Central memory CD8-positive, alpha-beta T cell (primary cell): ENCODE results near the gene CBX5.

ENCODE experiments used
- ATAC-seq: fragments of 150-1000 bp; cut with Tn5 transposase; replicated peaks from 2 replicates; pipeline ENCODE4 v1.10.0; 2022; ENCODE audit warnings: mild to moderate bottlenecking, moderate FRiP score, moderate number of reproducible peaks; ENCODE audit not compliant: poor library complexity, severe bottlenecking; ENCODE audit errors: extremely low read depth
- DNase-seq, 2 donors: peaks; one replicate each; pipeline ENCODE4 v3.0.0; 2021; ENCODE audit warnings: low spot score in 2 of 2
- H3K27ac Mint-ChIP-seq: one replicate; pipeline ENCODE4 v1.8.0; 2022; ENCODE audit warnings: low read depth, mild to moderate bottlenecking, moderate library complexity, mixed read lengths
- H3K27me3 Mint-ChIP-seq: one replicate; pipeline ENCODE4 v1.8.0; 2022; ENCODE audit warnings: mixed read lengths
- H3K36me3 Mint-ChIP-seq: one replicate; pipeline ENCODE4 v1.8.0; 2022; ENCODE audit warnings: mild to moderate bottlenecking, moderate library complexity, mixed read lengths; ENCODE audit not compliant: insufficient read depth
- H3K4me1 Mint-ChIP-seq: one replicate; pipeline ENCODE4 v1.8.0; 2022; ENCODE audit warnings: mixed read lengths
- H3K4me3 Mint-ChIP-seq: one replicate; pipeline ENCODE4 v1.8.0; 2022; ENCODE audit warnings: mild to moderate bottlenecking, moderate library complexity, mixed read lengths
- H3K9me3 Mint-ChIP-seq: one replicate; pipeline ENCODE4 v1.8.0; 2022; ENCODE audit warnings: mixed read lengths

CBX5 gene

DNA sequence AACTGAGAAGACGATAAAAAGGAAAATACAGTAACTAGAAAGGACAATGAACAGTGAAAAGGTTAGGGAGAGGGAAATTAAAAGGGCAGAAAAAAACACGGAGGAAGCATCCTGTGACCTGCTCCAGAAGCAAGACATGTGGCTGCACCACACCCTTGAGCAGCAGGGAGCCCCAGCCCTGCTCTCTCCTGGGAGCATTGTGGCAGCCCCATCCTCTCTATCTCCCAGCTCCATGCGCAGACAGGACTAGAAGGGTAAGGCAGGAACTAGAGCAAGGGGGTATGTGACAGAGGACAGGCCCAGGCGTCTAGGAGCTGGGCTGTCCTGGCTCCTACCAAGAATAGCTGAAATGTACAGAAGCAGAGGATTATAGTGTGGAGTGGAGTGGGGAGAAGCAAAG, 52.5 kb downstream of the CBX5 start:
- Mint-ChIP-seq H3K27me3 (no peaks in the 10 kb centered on the region), H3K4me1 (no peaks in the 10 kb centered on the region), H3K27ac (no peak overlapping the region), H3K4me3 (no peak overlapping the region), H3K36me3 (peaks cover 2% of the 10 kb centered on the region), H3K9me3 (no peaks in the 10 kb centered on the region)
- no peak for DNase-seq
- no peak for ATAC-seq

DNA sequence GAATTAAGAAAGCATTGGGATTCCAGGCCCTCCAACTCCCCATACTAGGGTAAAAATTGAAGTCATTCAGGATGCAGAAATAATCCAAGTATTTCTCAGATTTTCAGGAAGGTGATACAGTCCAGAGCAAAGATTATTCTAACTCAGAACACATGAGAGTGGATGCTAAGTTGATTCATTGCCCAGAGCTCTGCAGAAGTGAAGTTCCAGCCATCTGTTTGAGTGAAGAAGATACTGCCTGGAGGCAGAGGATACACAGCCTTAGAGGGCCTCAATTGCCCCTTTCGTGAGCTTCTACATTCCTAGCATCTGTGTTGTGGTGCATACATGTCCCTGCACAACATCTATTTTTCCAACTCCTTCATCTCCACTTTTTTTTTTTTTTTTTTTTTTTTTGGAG, 54.3 kb downstream of the CBX5 start:
- Mint-ChIP-seq H3K9me3 (no peaks in the 10 kb centered on the region), H3K36me3 (peaks cover 2% of the 10 kb centered on the region), H3K4me3 (no peak overlapping the region), H3K4me1 (no peaks in the 10 kb centered on the region), H3K27me3 (no peaks in the 10 kb centered on the region), H3K27ac (no peak overlapping the region)
- ATAC-seq (no peak), DNase-seq (no peak)

DNA sequence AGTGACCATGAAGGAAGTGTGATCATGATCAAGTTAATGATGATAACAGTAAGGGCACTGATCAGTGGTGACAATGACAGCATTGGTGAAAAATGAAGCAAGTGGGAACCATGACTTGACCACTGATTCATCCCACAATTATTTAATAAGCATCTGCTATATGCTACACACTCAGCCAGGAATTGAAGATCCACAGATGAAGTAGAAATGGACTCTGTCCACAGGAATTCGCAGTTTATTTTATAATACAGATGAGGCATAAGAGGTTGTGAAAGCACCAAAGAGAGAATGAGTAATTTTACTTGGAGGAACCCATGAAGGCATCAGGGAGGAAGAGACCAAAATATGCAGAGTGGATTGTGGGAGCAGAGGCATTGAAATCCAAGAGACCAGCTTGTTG, 57.3 kb downstream of the CBX5 start:
- Mint-ChIP-seq H3K36me3 (peaks cover 2% of the 10 kb centered on the region), H3K9me3 (no peaks in the 10 kb centered on the region), H3K4me3 (no peak overlapping the region), H3K27ac (no peak overlapping the region), H3K27me3 (no peaks in the 10 kb centered on the region), H3K4me1 (no peaks in the 10 kb centered on the region)
- ATAC-seq (no peak), DNase-seq (no peak)

DNA sequence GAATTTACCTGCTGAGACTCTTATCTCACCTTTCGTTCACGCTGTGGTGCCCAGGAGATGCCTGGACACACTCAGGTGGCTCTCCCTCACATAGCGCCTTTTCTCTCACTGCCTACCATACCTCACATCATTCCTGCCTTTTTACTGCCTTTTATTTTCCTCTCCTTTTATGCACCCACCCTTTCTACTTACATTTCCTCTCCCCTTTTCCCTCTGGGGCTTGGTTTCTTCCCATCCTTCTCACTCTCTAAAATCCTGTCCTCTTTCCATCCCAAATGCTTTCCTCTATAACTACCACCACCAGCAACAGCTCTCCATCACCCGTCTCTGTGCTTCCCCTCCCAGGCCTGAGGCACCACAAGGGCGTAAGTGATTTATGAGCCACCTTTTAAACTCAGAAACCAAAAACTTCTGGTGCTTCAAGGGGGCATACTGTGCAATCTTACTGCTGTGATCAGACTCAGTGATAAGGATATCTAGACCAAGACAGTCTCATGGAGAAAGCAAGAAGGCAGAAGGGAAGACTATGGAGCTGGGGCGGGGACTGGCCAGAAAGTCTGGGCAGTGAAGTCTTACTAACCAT, 58.4 kb downstream of the CBX5 start:
- DNase-seq (no peak), ATAC-seq (no peak)
- Mint-ChIP-seq H3K27me3 (no peaks in the 10 kb centered on the region), H3K27ac (no peak overlapping the region), H3K4me3 (no peak overlapping the region), H3K4me1 (peaks cover 9% of the 10 kb centered on the region), H3K36me3 (peaks cover 2% of the 10 kb centered on the region), H3K9me3 (no peaks in the 10 kb centered on the region)

DNA sequence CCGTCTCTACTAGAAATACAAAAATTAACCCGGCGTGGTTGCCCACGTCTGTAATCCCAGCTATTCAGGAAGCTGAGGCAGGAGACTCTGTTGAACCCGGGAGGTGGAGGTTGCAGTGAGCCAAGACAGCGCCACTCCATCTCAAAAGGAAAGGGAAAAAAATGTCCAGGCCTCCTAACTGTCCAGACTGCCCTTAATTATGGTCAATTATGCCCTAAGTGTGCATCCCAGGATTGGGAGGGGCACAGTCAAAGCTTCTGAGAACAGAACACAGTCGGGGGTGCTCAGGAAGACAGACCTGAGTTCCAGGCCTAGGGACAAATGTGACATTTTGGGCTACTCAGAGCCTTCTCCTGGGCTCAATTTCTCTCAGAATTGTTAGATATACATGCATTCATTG, 59.4 kb downstream of the CBX5 start:
- H3K27me3 Mint-ChIP-seq, result no peaks in the 10 kb centered on the region
- H3K4me1 Mint-ChIP-seq, result peaks cover 15% of the 10 kb centered on the region
- ATAC-seq (no peak), DNase-seq (no peak)
- H3K27ac Mint-ChIP-seq, result no peak overlapping the region
- H3K36me3 Mint-ChIP-seq, result peaks cover 5% of the 10 kb centered on the region
- no peaks in the 10 kb centered on the region for H3K9me3 Mint-ChIP-seq
- H3K4me3 Mint-ChIP-seq, result no peak overlapping the region

DNA sequence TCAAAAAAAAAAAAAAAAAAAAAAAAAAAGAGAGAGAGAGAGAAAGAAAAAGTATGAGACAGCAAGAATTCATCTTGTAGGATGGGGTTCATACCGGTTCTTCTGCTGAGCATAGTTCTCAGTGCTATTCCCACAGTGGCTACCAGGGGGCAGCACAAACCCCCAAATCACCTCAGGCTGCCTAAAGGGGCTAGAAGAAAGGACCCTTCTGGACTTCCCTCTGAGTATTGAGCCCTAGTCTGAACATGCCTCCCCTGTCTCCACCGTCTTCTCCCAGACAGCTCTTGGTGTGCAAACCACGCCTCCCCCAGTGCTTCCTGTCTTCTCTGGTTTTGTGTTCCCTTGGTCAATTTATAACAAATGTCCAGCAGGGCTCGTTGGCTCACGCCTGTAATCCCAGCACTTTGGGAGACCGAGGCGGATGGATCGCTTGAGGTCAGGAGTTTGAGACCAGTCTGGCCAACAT, 59.8 kb downstream of the CBX5 start:
- H3K36me3 Mint-ChIP-seq, result peaks cover 7% of the 10 kb centered on the region
- H3K4me1 Mint-ChIP-seq, result peaks cover 15% of the 10 kb centered on the region
- ATAC-seq, result peak; percentile 41
- DNase-seq, result peak; percentile 43 to 47
- no peak overlapping the region for H3K4me3 Mint-ChIP-seq
- no peak overlapping the region for H3K27ac Mint-ChIP-seq
- no peaks in the 10 kb centered on the region for H3K27me3 Mint-ChIP-seq
- no peaks in the 10 kb centered on the region for H3K9me3 Mint-ChIP-seq

DNA sequence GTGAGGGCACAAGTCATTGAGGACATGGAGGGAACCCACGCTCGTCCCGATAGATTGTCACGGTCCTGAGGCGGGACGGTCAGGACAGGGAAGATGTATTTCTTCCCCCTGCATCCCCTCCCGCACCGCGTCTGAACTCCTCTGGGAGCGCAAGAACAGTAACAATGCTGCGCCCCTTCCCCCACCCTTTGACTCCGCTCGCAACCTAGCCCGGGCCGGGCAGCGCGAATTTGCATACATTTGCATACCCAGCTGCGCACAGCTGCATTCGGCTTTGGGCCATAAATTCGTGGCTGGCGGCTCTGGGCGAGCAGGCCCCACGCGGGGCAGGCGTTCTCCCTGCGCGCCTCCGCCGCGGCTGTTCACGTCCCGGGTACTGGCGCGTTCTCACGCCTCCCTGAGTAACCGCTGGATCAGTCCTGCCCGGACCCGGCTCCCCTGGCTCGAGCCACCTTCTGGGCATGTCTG, 62.1 kb downstream of the CBX5 start:
- no peaks in the 10 kb centered on the region for H3K9me3 Mint-ChIP-seq
- DNase-seq (no peak), ATAC-seq (no peak)
- H3K36me3 Mint-ChIP-seq, result peaks cover 7% of the 10 kb centered on the region
- H3K27me3 Mint-ChIP-seq, result no peaks in the 10 kb centered on the region
- no peak overlapping the region for H3K27ac Mint-ChIP-seq
- no peak overlapping the region for H3K4me3 Mint-ChIP-seq
- peaks cover 15% of the 10 kb centered on the region for H3K4me1 Mint-ChIP-seq

DNA sequence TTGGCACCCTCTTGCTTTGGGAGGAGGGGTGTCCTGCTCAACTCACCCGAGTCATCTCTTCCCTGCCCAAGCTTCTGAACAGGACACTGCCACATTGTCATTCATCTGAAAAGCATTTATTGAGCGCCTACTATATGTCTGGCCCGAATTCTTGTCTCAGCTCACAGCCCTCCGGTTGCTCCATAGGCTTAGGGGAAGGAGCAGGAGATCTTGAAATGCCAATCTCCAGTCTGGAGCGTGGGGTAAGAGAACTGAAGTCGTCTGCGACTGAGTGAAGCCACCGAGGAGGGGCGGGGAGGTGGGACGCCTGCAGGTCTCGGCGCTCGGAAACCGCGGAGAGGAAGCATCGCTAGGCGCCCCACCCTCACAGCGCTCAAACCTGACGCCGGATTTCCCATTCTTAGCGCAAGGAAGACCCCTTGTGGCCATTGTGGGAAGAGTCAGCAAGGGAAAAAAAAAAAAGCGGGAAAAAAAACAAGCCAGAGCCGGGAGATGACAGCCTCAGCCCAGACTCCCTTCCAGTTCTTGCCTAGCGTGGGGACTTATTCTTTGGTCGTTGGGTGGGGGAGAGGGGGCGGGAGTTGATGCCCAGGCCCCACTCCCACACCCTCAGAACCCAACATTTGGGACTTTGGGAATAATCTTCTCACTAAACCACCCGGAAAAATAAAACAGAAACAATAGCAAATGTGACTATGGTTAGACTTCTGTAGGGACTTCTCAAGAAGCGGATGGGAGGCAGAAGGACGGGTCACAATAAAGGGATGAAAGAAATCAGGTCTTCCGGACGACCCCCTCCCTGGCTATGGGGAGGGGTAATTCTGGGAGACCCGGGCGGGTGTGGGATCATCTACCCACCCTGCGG, 62.9 kb downstream of the CBX5 start:
- ATAC-seq (peak; percentile 69), DNase-seq (peak; percentile 53 to 68)
- H3K4me1 Mint-ChIP-seq, result peaks cover 15% of the 10 kb centered on the region
- peak overlapping the region; percentile 83 for H3K27ac Mint-ChIP-seq
- H3K4me3 Mint-ChIP-seq, result peak overlapping the region; percentile 77
- no peaks in the 10 kb centered on the region for H3K27me3 Mint-ChIP-seq
- peaks cover 7% of the 10 kb centered on the region for H3K36me3 Mint-ChIP-seq
- H3K9me3 Mint-ChIP-seq, result no peaks in the 10 kb centered on the region

DNA sequence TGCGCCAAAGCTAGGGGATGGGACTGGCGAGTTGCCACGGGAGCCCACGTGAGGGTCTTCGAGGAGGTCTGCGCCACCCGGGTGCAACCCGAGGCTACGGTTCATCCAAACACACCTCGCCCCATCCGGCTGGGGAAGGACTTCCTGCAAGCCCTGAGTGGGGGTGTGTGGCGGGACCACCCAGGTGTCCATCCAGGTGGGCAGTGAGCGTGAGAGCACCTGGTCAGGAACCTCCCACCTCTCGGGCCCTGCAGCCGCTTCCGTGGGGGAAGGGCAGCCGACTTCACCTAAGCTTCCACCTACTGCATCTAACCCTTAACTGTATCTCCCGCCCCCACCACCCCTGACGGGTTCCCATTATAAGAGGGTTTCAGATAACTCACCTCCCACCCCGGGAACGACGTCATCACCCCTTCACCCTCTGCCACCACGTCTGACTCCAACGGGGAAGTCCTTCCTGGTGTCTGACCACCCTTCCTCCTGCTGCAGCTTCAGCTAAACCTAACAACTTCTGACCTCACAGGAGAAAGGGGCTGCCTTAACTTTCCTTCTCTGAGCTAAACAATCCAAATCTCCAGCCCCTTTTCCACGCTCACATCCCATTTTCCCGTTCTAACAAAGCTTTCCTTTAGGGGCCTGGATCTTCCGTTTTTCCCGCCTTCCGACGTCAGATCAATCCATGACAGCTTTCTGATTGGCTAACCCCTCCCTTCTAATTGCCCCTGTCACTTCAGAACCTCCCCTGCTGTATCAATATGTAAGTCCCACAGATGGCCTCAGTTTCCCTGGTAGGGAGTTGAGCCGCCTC, 63.7 kb downstream of the CBX5 start:
- peak overlapping the region; percentile 83 for H3K27ac Mint-ChIP-seq
- peaks cover 7% of the 10 kb centered on the region for H3K36me3 Mint-ChIP-seq
- no peaks in the 10 kb centered on the region for H3K9me3 Mint-ChIP-seq
- H3K4me1 Mint-ChIP-seq, result peaks cover 15% of the 10 kb centered on the region
- no peaks in the 10 kb centered on the region for H3K27me3 Mint-ChIP-seq
- peak overlapping the region; percentile 77 for H3K4me3 Mint-ChIP-seq
- no peak for ATAC-seq
- no peak for DNase-seq

DNA sequence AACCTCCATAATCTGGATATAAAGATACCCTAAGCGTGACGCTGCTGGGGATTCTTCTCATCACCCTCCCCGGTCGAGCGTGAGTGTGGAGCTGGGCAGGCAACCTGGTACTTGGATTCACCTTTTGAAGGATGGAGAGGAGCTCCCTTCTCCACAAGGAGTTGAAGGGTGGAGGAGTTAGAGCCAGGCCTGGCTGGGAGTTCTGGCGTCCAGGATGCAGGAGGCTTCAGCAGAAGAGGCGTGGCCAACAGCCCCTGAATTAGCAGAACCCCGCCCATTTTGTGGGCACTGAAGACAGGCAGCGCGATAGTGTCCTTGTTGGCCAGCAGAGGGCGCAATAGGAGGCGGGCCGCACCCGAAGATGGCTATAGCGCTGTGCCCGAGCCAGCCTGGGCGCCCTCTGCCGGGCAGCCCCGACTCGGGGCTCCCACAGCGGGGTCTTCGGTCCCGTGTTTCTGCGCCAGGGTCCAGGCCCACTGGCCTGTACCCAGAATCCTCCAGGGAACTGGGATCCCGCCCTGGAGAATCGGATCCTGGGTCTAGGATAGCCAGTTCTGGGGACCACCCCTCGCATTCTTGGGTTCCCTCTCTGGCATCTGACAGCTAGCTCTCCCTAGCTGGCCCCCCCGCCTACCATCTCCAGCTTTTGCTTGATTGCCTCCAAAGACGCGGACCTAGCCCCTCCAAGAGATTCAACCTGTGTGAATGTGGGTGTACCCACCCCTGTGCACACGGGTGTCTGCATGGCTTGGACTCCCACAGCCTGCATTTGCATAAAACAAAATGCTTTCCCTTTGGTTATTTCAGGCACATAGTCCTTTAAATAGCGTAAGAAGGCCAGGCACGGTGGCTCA, 65.1 kb downstream of the CBX5 start:
- Mint-ChIP-seq H3K4me3 (peak overlapping the region; percentile 61), H3K9me3 (no peaks in the 10 kb centered on the region), H3K27ac (no peak overlapping the region), H3K4me1 (peaks cover 15% of the 10 kb centered on the region), H3K36me3 (peaks cover 7% of the 10 kb centered on the region), H3K27me3 (no peaks in the 10 kb centered on the region)
- ATAC-seq (peak; percentile 88), DNase-seq (peak; percentile 86 to 90)

DNA sequence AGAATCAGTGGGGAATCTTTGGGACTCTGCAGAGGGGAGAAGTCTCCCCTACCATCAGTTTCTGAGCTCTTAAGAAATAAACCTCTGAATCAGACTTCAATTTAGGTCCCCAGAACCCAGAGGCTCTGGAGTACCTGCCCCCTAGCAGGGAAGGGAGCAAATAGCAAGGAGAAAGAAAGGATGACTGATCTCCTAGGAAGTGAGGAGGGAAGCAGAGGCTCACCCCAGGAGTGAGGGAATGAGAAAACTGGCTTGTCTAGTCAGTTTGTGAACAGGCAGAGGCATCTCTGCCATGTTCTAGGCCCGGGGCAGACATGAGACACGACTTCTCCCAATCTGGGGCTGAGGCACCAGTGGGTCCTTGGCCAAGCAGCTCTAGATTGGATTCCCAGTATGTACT, 66.8 kb downstream of the CBX5 start:
- no peak for ATAC-seq
- peaks cover 5% of the 10 kb centered on the region for H3K36me3 Mint-ChIP-seq

DNA sequence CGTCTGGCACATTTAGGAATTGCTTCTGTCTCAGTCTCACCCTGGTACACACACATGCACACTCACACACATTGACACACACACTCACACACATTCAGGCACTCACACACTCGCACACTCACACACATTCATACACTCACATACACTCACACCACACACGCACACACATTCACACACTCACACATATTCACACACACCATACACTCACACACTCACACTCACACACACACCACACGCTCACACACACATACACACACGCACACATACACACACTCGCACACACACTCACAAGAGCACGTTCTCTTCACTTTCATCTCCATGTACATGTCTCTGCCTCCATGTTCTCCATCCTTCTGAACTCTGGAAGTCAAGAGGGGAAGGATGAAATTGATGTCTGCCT, 68.0 kb downstream of the CBX5 start:
- Mint-ChIP-seq H3K27me3 (peaks cover 20% of the 10 kb centered on the region), H3K9me3 (no peaks in the 10 kb centered on the region), H3K4me3 (no peak overlapping the region), H3K4me1 (peaks cover 17% of the 10 kb centered on the region), H3K36me3 (peaks cover 5% of the 10 kb centered on the region), H3K27ac (no peak overlapping the region)
- ATAC-seq (no peak), DNase-seq (no peak)

More for the DNA sequence above, 66.8 kb downstream of the CBX5 start:
- Mint-ChIP-seq H3K4me3 (no peak overlapping the region), H3K27ac (no peak overlapping the region), H3K9me3 (no peaks in the 10 kb centered on the region), H3K27me3 (peaks cover 13% of the 10 kb centered on the region), H3K4me1 (peaks cover 15% of the 10 kb centered on the region)
- DNase-seq, result no peak
